Iris pigment epithelial cell (primary cell): ENCODE data around the gene NEK10.
"Not testable (repeated sequence)": the region's sequence is repeated elsewhere in the genome, so short reads cannot be mapped to it uniquely, and the experiment has no call there.

ENCODE experiments used
- DNase-seq: peaks from one replicate; pipeline ENCODE4 v3.0.0-alpha.2; 2011; ENCODE audit warnings: low read depth

The NEK10 gene

GRCh38 chr3:27315003-27315402 is 54.2 kb downstream of the NEK10 start:
- DNase-seq: no peak

- DNase-seq: peak; percentile 76
These were observed 57.0 kb downstream of the NEK10 start for GRCh38 chr3:27312044-27312668.

- peak; percentile 93 for DNase-seq
These were observed 57.8 kb downstream of the NEK10 start for GRCh38 chr3:27311400-27311799.

GRCh38 chr3:27310688-27311087 is 58.5 kb downstream of the NEK10 start:
- DNase-seq: no peak

- no peak for DNase-seq
These were observed 61.6 kb downstream of the NEK10 start for GRCh38 chr3:27307566-27307965.

- no peak for DNase-seq
These were observed 66.3 kb downstream of the NEK10 start for GRCh38 chr3:27302891-27303290.

GRCh38 chr3:27298981-27299380 is 70.2 kb downstream of the NEK10 start:
- DNase-seq: not testable (repeated sequence)

GRCh38 chr3:27293939-27294338 is 75.2 kb downstream of the NEK10 start:
- DNase-seq: peak; percentile 7

- peak; percentile 6 for DNase-seq
These were observed 78.4 kb downstream of the NEK10 start for GRCh38 chr3:27290760-27291159.

GRCh38 chr3:27289769-27290413 is 79.3 kb downstream of the NEK10 start:
- DNase-seq: peak; percentile 17

GRCh38 chr3:27287052-27287451 is 82.1 kb downstream of the NEK10 start:
- DNase-seq: no peak

- not testable (repeated sequence) for DNase-seq
These were observed 82.7 kb downstream of the NEK10 start for GRCh38 chr3:27286467-27286866.

GRCh38 chr3:27285668-27286067 is 83.5 kb downstream of the NEK10 start:
- DNase-seq: no peak

GRCh38 chr3:27281671-27282150 is 87.5 kb downstream of the NEK10 start:
- no peak for DNase-seq

- peak; percentile 20 for DNase-seq
These were observed 90.1 kb downstream of the NEK10 start for GRCh38 chr3:27279123-27279522.

GRCh38 chr3:27278383-27279055 is 90.7 kb downstream of the NEK10 start:
- DNase-seq: no peak

GRCh38 chr3:27275441-27275990 is 93.7 kb downstream of the NEK10 start:
- no peak for DNase-seq

GRCh38 chr3:27271890-27272289 is 97.3 kb downstream of the NEK10 start:
- no peak for DNase-seq

- no peak for DNase-seq
These were observed 114.3 kb downstream of the NEK10 start for GRCh38 chr3:27254896-27255295.

- peak; percentile 51 for DNase-seq
These were observed 115.4 kb downstream of the NEK10 start for GRCh38 chr3:27253831-27254230.

- no peak for DNase-seq
These were observed 115.8 kb downstream of the NEK10 start for GRCh38 chr3:27253391-27253790.

GRCh38 chr3:27252646-27253045 is 116.5 kb downstream of the NEK10 start:
- no peak for DNase-seq

GRCh38 chr3:27244374-27244773 is 124.8 kb downstream of the NEK10 start:
- no peak for DNase-seq
